ENCODE measurements around the gene CDK18. TPM values are rescaled to one million over a fixed set of nuclear protein-coding genes. Genes with fewer than 3 reads are reported as not detected.

The CDK18 gene
- total RNA-seq, 2 donors from 2014 or later, result 58.1 to 88.7 TPM

DNA sequence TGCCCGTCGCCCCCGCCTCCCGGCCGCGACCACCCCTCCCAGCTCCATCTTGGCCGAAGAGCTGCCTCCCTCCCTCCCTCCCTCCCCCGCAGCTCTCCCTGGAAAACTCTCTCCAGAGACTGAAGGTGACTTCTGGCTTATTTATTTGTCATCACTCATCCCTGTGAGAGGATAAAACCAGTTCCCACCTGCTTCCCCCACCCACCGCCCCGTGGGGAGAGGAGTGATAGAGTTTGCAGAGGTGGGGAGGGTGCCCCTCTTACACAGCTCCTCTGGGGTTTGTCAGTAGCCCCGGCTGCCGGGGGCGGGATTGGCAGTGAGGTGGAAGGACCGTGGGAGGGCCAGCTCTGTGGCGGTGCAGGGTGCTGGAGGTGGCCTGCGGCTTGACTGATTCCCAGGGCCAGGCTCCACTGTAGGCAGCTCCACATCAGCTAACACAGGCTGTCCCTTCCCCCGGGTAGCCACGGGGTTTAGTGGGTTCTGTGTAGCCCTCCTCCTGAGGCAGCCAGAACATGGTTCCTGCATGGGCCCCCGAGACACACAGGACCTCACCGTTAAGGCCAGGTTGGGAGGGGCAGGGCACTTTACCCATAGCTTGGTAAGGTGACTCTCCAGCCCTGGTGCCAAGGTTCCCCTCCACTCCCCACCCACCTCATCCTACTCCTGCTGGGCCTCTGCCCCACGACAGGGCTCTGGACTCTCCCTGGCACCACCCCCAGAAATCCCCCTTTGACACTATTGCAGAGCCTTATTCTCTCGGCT is 65.1 kb downstream of the CDK18 start:
- no peaks in the 10 kb centered on the region for H3K9me3 Mint-ChIP-seq
- peak overlapping the region; percentile 44 for H3K4me3 Mint-ChIP-seq
- peaks cover 16% of the 10 kb centered on the region for H3K4me1 Mint-ChIP-seq
- Histone ChIP-seq H3K9ac (ENCODE audit: extremely low read depth, low read length, poor library complexity, severe bottlenecking) (no peak overlapping the region), H3K27ac (ENCODE audit: low read depth, low read length) (no peak overlapping the region), H3K4me3 (ENCODE audit: low read length) (no peak overlapping the region), H3K36me3 (ENCODE audit: control insufficient read depth, insufficient read depth, low read length) (no peaks in the 10 kb centered on the region), H3K27me3 (ENCODE audit: control insufficient read depth, insufficient read depth, low read length, poor library complexity, severe bottlenecking) (peaks cover 91% of the 10 kb centered on the region), H3K9me3 (ENCODE audit: control insufficient read depth, low read length) (no peaks in the 10 kb centered on the region), H3K4me1 (ENCODE audit: control insufficient read depth, insufficient read depth, low read length) (peaks cover 6% of the 10 kb centered on the region)
- WGBS, 2 experiments (ENCODE audit: insufficient coverage in 1 of 2, insufficient read length in 1 of 2), result 38 to 60% methylated on average over 2 to 22 of the region's 22 CpGs
- no peak overlapping the region for H3K27ac Mint-ChIP-seq
- H3K27me3 Mint-ChIP-seq (ENCODE audit: insufficient read depth), result peaks cover 72% of the 10 kb centered on the region
- DNase-seq, result no peak
- H3K36me3 Mint-ChIP-seq (ENCODE audit: low read depth), result no peaks in the 10 kb centered on the region
- TF ChIP-seq, protein P1, sequence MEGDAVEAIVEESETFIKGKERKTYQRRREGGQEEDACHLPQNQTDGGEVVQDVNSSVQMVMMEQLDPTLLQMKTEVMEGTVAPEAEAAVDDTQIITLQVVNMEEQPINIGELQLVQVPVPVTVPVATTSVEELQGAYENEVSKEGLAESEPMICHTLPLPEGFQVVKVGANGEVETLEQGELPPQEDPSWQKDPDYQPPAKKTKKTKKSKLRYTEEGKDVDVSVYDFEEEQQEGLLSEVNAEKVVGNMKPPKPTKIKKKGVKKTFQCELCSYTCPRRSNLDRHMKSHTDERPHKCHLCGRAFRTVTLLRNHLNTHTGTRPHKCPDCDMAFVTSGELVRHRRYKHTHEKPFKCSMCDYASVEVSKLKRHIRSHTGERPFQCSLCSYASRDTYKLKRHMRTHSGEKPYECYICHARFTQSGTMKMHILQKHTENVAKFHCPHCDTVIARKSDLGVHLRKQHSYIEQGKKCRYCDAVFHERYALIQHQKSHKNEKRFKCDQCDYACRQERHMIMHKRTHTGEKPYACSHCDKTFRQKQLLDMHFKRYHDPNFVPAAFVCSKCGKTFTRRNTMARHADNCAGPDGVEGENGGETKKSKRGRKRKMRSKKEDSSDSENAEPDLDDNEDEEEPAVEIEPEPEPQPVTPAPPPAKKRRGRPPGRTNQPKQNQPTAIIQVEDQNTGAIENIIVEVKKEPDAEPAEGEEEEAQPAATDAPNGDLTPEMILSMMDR (conservative IDR thresholded peaks at IDR 0.05), result no peak

DNA sequence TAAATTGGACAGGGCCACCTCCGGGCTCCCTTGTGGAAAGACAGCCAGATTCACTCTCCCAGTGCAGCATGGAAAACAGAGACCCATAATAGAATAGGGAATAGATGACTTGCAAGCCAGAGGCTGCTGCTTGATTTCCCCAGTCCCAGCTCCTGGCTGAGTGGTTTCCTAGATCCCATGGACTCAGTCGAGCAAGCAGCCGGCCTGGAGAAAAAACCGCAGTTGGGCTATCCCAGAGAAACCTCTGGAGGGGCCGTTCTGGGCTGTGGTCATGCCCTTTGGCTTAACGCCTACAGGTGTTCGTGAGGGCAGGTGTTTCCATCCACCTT is 65.7 kb downstream of the CDK18 start:
- no peak overlapping the region for H3K27ac ChIP-seq (ENCODE audit: low read depth, low read length)
- H3K9me3 Mint-ChIP-seq, result no peaks in the 10 kb centered on the region
- H3K36me3 ChIP-seq (ENCODE audit: control insufficient read depth, insufficient read depth, low read length), result no peaks in the 10 kb centered on the region
- no peak for DNase-seq
- H3K27me3 ChIP-seq (ENCODE audit: control insufficient read depth, insufficient read depth, low read length, poor library complexity, severe bottlenecking), result peaks cover 95% of the 10 kb centered on the region
- TF ChIP-seq, protein P1 (conservative IDR thresholded peaks at IDR 0.05), result no peak
- H3K9ac ChIP-seq (ENCODE audit: extremely low read depth, low read length, poor library complexity, severe bottlenecking), result no peak overlapping the region
- 79 to 90% methylated on average over 7 of the region's 7 CpGs for WGBS, 2 experiments (ENCODE audit: insufficient coverage in 1 of 2, insufficient read length in 1 of 2)
- H3K27me3 Mint-ChIP-seq (ENCODE audit: insufficient read depth), result peaks cover 77% of the 10 kb centered on the region
- no peak overlapping the region for H3K4me3 Mint-ChIP-seq
- peaks cover 16% of the 10 kb centered on the region for H3K4me1 Mint-ChIP-seq
- H3K4me3 ChIP-seq (ENCODE audit: low read length), result no peak overlapping the region
- H3K27ac Mint-ChIP-seq, result no peak overlapping the region
- peaks cover 6% of the 10 kb centered on the region for H3K4me1 ChIP-seq (ENCODE audit: control insufficient read depth, insufficient read depth, low read length)
- H3K36me3 Mint-ChIP-seq (ENCODE audit: low read depth), result no peaks in the 10 kb centered on the region
- no peaks in the 10 kb centered on the region for H3K9me3 ChIP-seq (ENCODE audit: control insufficient read depth, low read length)

DNA sequence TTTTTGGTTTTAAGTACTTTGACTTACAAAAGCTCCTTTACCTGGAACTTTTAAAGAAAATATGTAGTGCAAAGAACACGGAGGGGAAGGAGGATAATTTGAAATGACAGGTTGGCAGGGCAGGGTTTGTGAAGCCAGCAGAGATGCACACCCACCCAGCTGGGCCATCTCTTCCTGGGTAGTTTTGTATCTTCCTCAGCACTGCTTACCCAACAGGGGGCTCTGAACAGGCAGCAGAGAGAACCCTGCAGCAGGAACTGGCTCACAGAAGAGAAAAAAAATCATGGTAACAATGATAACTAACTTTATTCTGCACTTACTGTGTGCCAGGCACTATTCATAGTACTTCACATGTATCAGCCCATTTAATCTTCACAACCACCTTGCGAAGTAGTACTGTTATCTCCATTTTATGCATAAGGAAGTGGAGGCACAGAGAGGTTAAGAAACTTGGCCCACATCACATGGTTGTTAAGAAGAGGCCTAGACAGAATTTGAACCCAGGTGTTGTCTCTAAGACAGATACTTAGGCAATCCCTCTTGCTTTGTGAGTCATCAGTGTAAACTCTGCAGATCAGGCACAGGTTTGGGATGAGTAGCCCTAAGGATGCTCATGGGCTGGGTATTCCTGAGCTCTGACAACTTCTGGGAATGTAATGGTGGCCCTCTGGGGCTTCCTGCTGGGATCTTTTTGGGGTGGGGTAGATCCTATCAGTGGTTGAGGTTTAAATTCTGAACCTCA is 66.5 kb downstream of the CDK18 start:
- no peaks in the 10 kb centered on the region for H3K36me3 Mint-ChIP-seq (ENCODE audit: low read depth)
- peaks cover 95% of the 10 kb centered on the region for H3K27me3 ChIP-seq (ENCODE audit: control insufficient read depth, insufficient read depth, low read length, poor library complexity, severe bottlenecking)
- peaks cover 80% of the 10 kb centered on the region for H3K27me3 Mint-ChIP-seq (ENCODE audit: insufficient read depth)
- H3K36me3 ChIP-seq (ENCODE audit: control insufficient read depth, insufficient read depth, low read length), result no peaks in the 10 kb centered on the region
- H3K9ac ChIP-seq (ENCODE audit: extremely low read depth, low read length, poor library complexity, severe bottlenecking), result no peak overlapping the region
- no peak overlapping the region for H3K27ac Mint-ChIP-seq
- peaks cover 6% of the 10 kb centered on the region for H3K4me1 ChIP-seq (ENCODE audit: control insufficient read depth, insufficient read depth, low read length)
- H3K27ac ChIP-seq (ENCODE audit: low read depth, low read length), result no peak overlapping the region
- no peaks in the 10 kb centered on the region for H3K9me3 Mint-ChIP-seq
- 75 to 79% methylated on average over 2 of the region's 2 CpGs for WGBS, 2 experiments (ENCODE audit: insufficient coverage in 1 of 2, insufficient read length in 1 of 2)
- no peak overlapping the region for H3K4me3 ChIP-seq (ENCODE audit: low read length)
- DNase-seq, result no peak
- TF ChIP-seq, protein P1 (conservative IDR thresholded peaks at IDR 0.05), result no peak
- no peaks in the 10 kb centered on the region for H3K9me3 ChIP-seq (ENCODE audit: control insufficient read depth, low read length)
- H3K4me1 Mint-ChIP-seq, result peaks cover 16% of the 10 kb centered on the region
- no peak overlapping the region for H3K4me3 Mint-ChIP-seq
